Tibial nerve (tissue), 4 donors: Measurements from ENCODE around the gene PHETA2. TPM values are rescaled to one million over a fixed set of nuclear protein-coding genes. Genes with fewer than 3 reads are reported as not detected.

Experiments used
- small RNA-seq: library from RNA; depleted of rRNA; stranded (forward); fragments of <200 nt; gene quantifications from one replicate; pipeline ENCODE3, GENCODE V24; 2016
- total RNA-seq, 4 donors: library from RNA; depleted of rRNA; stranded (reverse); fragments of >200 nt; gene quantifications; one replicate each; pipeline ENCODE4 v1.1.0, GENCODE V29; 2016

Gene PHETA2
- total RNA-seq, 4 donors from 2014 or later = 13.5 to 21.8 (median 16.0) TPM

Small RNA genes lying within 50 kb of the gene (small RNA-seq; reads per million reads assigned to genes)
- gene SNORD13P1 = not detected

Other genes with a start within 250 kb of the PHETA2 start
- gene SREBF2, start 241.1 kb upstream of the PHETA2 start, total RNA-seq = 100 to 1,000 TPM in 3 of 4 donors, 10 to 100 TPM in 1; 73.5 to 157 (median 129) TPM
- 1 to 10 TPM in 1 of 4 donors, not detected in 3; 3.3 TPM for gene SHISA8, start 159.2 kb upstream of the PHETA2 start, total RNA-seq
- under 1 TPM in 1 of 4 donors, not detected in 3; under 0.01 TPM for gene TNFRSF13C, start 147.4 kb upstream of the PHETA2 start, total RNA-seq
- gene CENPM, start 127.1 kb upstream of the PHETA2 start, total RNA-seq = 1 to 10 TPM in 2 of 4 donors, not detected in 2; 5.0 to 5.1 TPM
- gene SEPTIN3, start 104.8 kb upstream of the PHETA2 start, total RNA-seq = 10 to 100 TPM; 24.3 to 37.9 (median 32.8) TPM
- gene WBP2NL, start 75.5 kb upstream of the PHETA2 start, total RNA-seq = 1 to 10 TPM; 3.0 to 6.8 (median 3.5) TPM
- gene NAGA, start 3.4 kb upstream of the PHETA2 start, total RNA-seq = 10 to 100 TPM; 19.9 to 32.9 (median 30.0) TPM
- gene SMDT1, start 5.5 kb downstream of the PHETA2 start, total RNA-seq = 10 to 100 TPM; 14.1 to 61.8 (median 21.5) TPM
- gene NDUFA6, start 16.5 kb downstream of the PHETA2 start, total RNA-seq = 10 to 100 TPM; 28.2 to 54.6 (median 44.9) TPM
- gene CYP2D6, start 56.6 kb downstream of the PHETA2 start, total RNA-seq = 1 to 10 TPM in 1 of 4 donors, under 1 TPM in 3; 0.30 to 1.1 (median 0.61) TPM
- gene TCF20, start 196.4 kb downstream of the PHETA2 start, total RNA-seq = 10 to 100 TPM; 17.4 to 28.8 (median 24.7) TPM